ENCODE measurements around the gene SLC44A5.

- no peak for TF ChIP-seq POLR2AphosphoS5 (IDR thresholded peaks at IDR 0.05; ENCODE audit: borderline replicate concordance, low read depth, low read length)
- TF ChIP-seq EZH2 (IDR thresholded peaks at IDR 0.05) = no peak
These were observed 377.5 kb downstream of the SLC44A5 start for GRCh38 chr1:75233302-75233929.

Measured in SK-N-MC (cell line).